Colonic mucosa (tissue), 4 donors: Measurements from ENCODE around the gene ATP8B3. TPM values are rescaled to one million over a fixed set of nuclear protein-coding genes. Genes with fewer than 3 reads are reported as not detected.

ENCODE experiments used
- DNase-seq: peaks from one replicate; pipeline ENCODE4 v3.0.0-alpha.2; 2020
- H3K27ac ChIP-seq: fragments of 200-600 bp; one replicate; pipeline ENCODE4 v1.8.0; 2021
- H3K27me3 ChIP-seq: fragments of 200-600 bp; one replicate; pipeline ENCODE4 v1.8.0; 2021
- H3K36me3 ChIP-seq: fragments of 200-600 bp; one replicate; pipeline ENCODE4 v1.8.0; 2021
- H3K4me1 ChIP-seq: fragments of 200-600 bp; one replicate; pipeline ENCODE4 v1.8.0; 2021; ENCODE audit warnings: mild to moderate bottlenecking
- H3K4me3 ChIP-seq: fragments of 200-600 bp; one replicate; pipeline ENCODE4 v1.8.0; 2021
- H3K9ac ChIP-seq, 2 donors: one replicate each; pipeline ENCODE4 v1.7.0; 2013; ENCODE audit warnings: control low read depth in 2 of 2, low read depth in 2 of 2, low read length in 2 of 2
- H3K9me3 ChIP-seq: fragments of 200-600 bp; one replicate; pipeline ENCODE4 v1.8.0; 2021
- CTCF ChIP-seq: fragments of 200-600 bp; IDR thresholded peaks from one replicate; pipeline ENCODE4 v1.8.0; 2022; ENCODE audit warnings: antibody characterized with exemption, mild to moderate bottlenecking
- intact Hi-C: fragments of 100-400 bp; cut with DNase I; formaldehyde crosslinking; loops from one replicate; pipeline ENCODE4 v1.14.1; 2022
- total RNA-seq, 2 donors: library from RNA; stranded (reverse); fragmentation: NEBNext Ultra II Directional in 1 of 2; extraction: Animal tissue kit (Norgen Biotek cat#: 25700) in 1 of 2; gene quantifications; one replicate each; pipeline ENCODE4 v1.2.1, GENCODE V29; 2021
- donor health status: healthy.
- donor health status: DM: no; HTN: no; CAD: no.
- donor health status: DM: no; HTN: no; CAD: no.

ATP8B3 gene
- total RNA-seq, 2 donors from 2014 or later, result 0.15 to 0.42 TPM

- Histone ChIP-seq H3K9me3 (no peaks in the 10 kb centered on the region), H3K27ac (peak overlapping the region; percentile 98), H3K4me1 (peaks cover 61% of the 10 kb centered on the region), H3K27me3 (no peaks in the 10 kb centered on the region), H3K9ac (peak overlapping the region; percentile 85 to 98), H3K36me3 (no peaks in the 10 kb centered on the region), H3K4me3 (no peak overlapping the region)
- intact Hi-C loops, result no loop called here
- no peak for DNase-seq
- no peak for TF ChIP-seq CTCF
These were observed 46.5 kb upstream of the ATP8B3 start for GRCh38 chr19:1858412-1859081.

GRCh38 chr19:1857648-1858326 is 45.7 kb upstream of the ATP8B3 start:
- H3K27ac ChIP-seq, result peak overlapping the region; percentile 98
- H3K4me3 ChIP-seq, result peak overlapping the region; percentile 45
- peak overlapping the region; percentile 85 to 98 for H3K9ac ChIP-seq
- intact Hi-C loops, result no loop called here
- peaks cover 61% of the 10 kb centered on the region for H3K4me1 ChIP-seq
- peak; percentile 94 for DNase-seq
- H3K9me3 ChIP-seq, result no peaks in the 10 kb centered on the region
- no peak for TF ChIP-seq CTCF
- H3K27me3 ChIP-seq, result no peaks in the 10 kb centered on the region
- no peaks in the 10 kb centered on the region for H3K36me3 ChIP-seq

- intact Hi-C loops, result no loop called here
- Histone ChIP-seq H3K27ac (peak overlapping the region; percentile 98), H3K9me3 (no peaks in the 10 kb centered on the region), H3K27me3 (no peaks in the 10 kb centered on the region), H3K4me3 (peak overlapping the region; percentile 45), H3K9ac (peak overlapping the region; percentile 87 to 98), H3K36me3 (no peaks in the 10 kb centered on the region), H3K4me1 (peaks cover 60% of the 10 kb centered on the region)
- peak; percentile 95 for DNase-seq
- no peak for TF ChIP-seq CTCF
These were observed 44.9 kb upstream of the ATP8B3 start for GRCh38 chr19:1856698-1857603.

GRCh38 chr19:1856345-1856697 is 44.2 kb upstream of the ATP8B3 start:
- Histone ChIP-seq H3K27me3 (no peaks in the 10 kb centered on the region), H3K36me3 (no peaks in the 10 kb centered on the region), H3K9ac (peak overlapping the region; percentile 87 to 98), H3K27ac (peak overlapping the region; percentile 98), H3K4me1 (peaks cover 56% of the 10 kb centered on the region), H3K4me3 (peak overlapping the region; percentile 45), H3K9me3 (no peaks in the 10 kb centered on the region)
- TF ChIP-seq CTCF, result no peak
- intact Hi-C loops, result no loop called here
- no peak for DNase-seq

GRCh38 chr19:1855828-1856255 is 43.8 kb upstream of the ATP8B3 start:
- Histone ChIP-seq H3K4me3 (peak overlapping the region; percentile 45), H3K9me3 (no peaks in the 10 kb centered on the region), H3K27ac (peak overlapping the region; percentile 98), H3K36me3 (no peaks in the 10 kb centered on the region), H3K27me3 (no peaks in the 10 kb centered on the region), H3K9ac (peak overlapping the region; percentile 87 to 98), H3K4me1 (peaks cover 52% of the 10 kb centered on the region)
- DNase-seq, result peak; percentile 45
- no peak for TF ChIP-seq CTCF
- intact Hi-C loops, result no loop called here
